CD8-positive, alpha-beta memory T cell (primary cell): Measurements from ENCODE around the gene MED13L. TPM values are rescaled to one million over a fixed set of nuclear protein-coding genes. Genes with fewer than 3 reads are reported as not detected.

ENCODE experiments used
- CTCF ChIA-PET: fragments of 350-600 bp; sonication (Branson Sonifier 250); formaldehyde crosslinking; loops from one replicate; lab custom pipeline; 2021; ENCODE audit warnings: antibody characterized with exemption; lab: Charles Lee
- POLR2A ChIA-PET: fragments of 350-600 bp; sonication (Branson Sonifier 250); formaldehyde crosslinking; loops from one replicate; lab custom pipeline; 2021; ENCODE audit warnings: antibody characterized with exemption; lab: Charles Lee
- DNase-seq, 5 donors: peaks; one replicate each; pipeline versions ENCODE4 v3.0.0 to v3.0.0-alpha.2; 2020 to 2022; ENCODE audit warnings: mixed read lengths in 1 of 5
- H3K27ac ChIP-seq: one replicate; pipeline ENCODE4 v1.7.0; 2013; ENCODE audit warnings: low read depth, mild to moderate bottlenecking, low read length, moderate library complexity
- H3K27me3 ChIP-seq: 2 replicates; pipeline ENCODE4 v1.7.0; 2013; ENCODE audit warnings: low read length, mild to moderate bottlenecking; ENCODE audit not compliant: insufficient read depth, poor library complexity, severe bottlenecking
- H3K36me3 ChIP-seq: 2 replicates; pipeline ENCODE4 v1.7.0; 2013; ENCODE audit warnings: mild to moderate bottlenecking, low read length, moderate library complexity; ENCODE audit not compliant: insufficient read depth
- H3K4me1 ChIP-seq: 2 replicates; pipeline ENCODE4 v1.7.0; 2013; ENCODE audit warnings: mild to moderate bottlenecking, low read length, moderate library complexity; ENCODE audit not compliant: insufficient read depth
- H3K4me3 ChIP-seq: 2 replicates; pipeline ENCODE4 v1.7.0; 2013; ENCODE audit warnings: mild to moderate bottlenecking, low read length
- H3K9me3 ChIP-seq: 2 replicates; pipeline ENCODE4 v1.7.0; 2013; ENCODE audit warnings: mild to moderate bottlenecking, low read length
- H3K27ac Mint-ChIP-seq, 8 donors: one replicate each; pipeline ENCODE4 v1.8.0; 2020 to 2021; ENCODE audit warnings: mixed read lengths in 8 of 8, mild to moderate bottlenecking in 6 of 8, inconsistent platforms in 3 of 8, moderate library complexity in 3 of 8
- H3K27me3 Mint-ChIP-seq, 2 donors: one replicate each; pipeline ENCODE4 v1.8.0; 2020 to 2021; ENCODE audit warnings: mixed read lengths in 2 of 2, mild to moderate bottlenecking in 1 of 2, moderate library complexity in 1 of 2
- H3K36me3 Mint-ChIP-seq, 3 donors: one replicate each; pipeline ENCODE4 v1.8.0; 2020 to 2021; ENCODE audit warnings: mixed read lengths in 3 of 3, inconsistent platforms in 1 of 3, mild to moderate bottlenecking in 1 of 3
- H3K4me1 Mint-ChIP-seq, 3 donors: one replicate each; pipeline ENCODE4 v1.8.0; 2020 to 2021; ENCODE audit warnings: mixed read lengths in 3 of 3, inconsistent platforms in 1 of 3, mild to moderate bottlenecking in 1 of 3
- H3K4me3 Mint-ChIP-seq, 7 donors: one replicate each; pipeline ENCODE4 v1.8.0; 2020 to 2021; ENCODE audit warnings: mixed read lengths in 7 of 7, mild to moderate bottlenecking in 6 of 7, moderate library complexity in 4 of 7, inconsistent platforms in 2 of 7
- H3K9me3 Mint-ChIP-seq, 5 donors: one replicate each; pipeline ENCODE4 v1.8.0; 2020 to 2022; ENCODE audit warnings: mixed read lengths in 5 of 5, mild to moderate bottlenecking in 3 of 5, moderate library complexity in 2 of 5, inconsistent platforms in 1 of 5
- polyA plus RNA-seq: library from polyadenylated mRNA; unstranded; fragments of 300-500 nt; fragmentation: Illumina TruSeq; gene quantifications from one replicate; pipeline ENCODE4 v1.2.3, GENCODE V29; 2021
- total RNA-seq, 2 experiments: library from RNA; stranded (reverse); gene quantifications; one replicate each; pipeline ENCODE4 v1.2.3, GENCODE V29; 2021

MED13L gene
- total and polyA plus RNA-seq, 3 experiments from 2014 or later, result 6.6 to 53.4 (median 49.7) TPM

DNA sequence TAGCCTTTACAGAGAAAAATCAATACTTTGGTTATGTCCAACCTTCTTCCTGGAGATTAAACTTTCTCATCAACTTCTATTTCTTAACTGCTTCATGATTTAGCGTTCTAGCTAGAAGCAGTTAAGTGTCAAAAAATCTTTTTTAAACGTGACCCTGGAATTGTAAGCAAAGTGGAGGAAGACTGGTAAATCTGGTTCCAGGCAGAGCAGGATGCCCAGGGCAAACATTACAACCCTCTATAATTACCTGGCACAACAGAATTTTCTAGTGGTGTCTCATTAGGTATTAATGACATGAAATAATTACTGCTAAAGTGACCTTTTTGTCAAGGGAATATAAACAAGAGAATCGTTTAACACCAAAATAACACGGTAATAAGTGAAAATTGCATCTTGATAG, 320.8 kb downstream of the MED13L start:
- DNase-seq, result no peak
- Mint-ChIP-seq H3K27me3 (no peaks in the 10 kb centered on the region), H3K4me1 (peaks cover 0 to 8% (median 2%) of the 10 kb centered on the region in 3 donors), H3K9me3 (no peaks in the 10 kb centered on the region), H3K36me3 (peaks cover 3 to 40% (median 16%) of the 10 kb centered on the region in 3 donors), H3K4me3 (no peak overlapping the region), H3K27ac (no peak overlapping the region)
- CTCF ChIA-PET, result no interaction called here
- Histone ChIP-seq H3K4me1 (no peaks in the 10 kb centered on the region), H3K36me3 (peaks cover 15% of the 10 kb centered on the region), H3K27me3 (no peaks in the 10 kb centered on the region), H3K27ac (no peak overlapping the region), H3K9me3 (no peaks in the 10 kb centered on the region), H3K4me3 (no peak overlapping the region)
- POLR2A ChIA-PET, result no interaction called here

- Mint-ChIP-seq H3K27me3 (no peaks in the 10 kb centered on the region), H3K4me3 (no peak overlapping the region), H3K36me3 (peaks cover 3 to 38% (median 17%) of the 10 kb centered on the region in 3 donors), H3K9me3 (no peaks in the 10 kb centered on the region), H3K4me1 (peaks cover 0 to 5% (median 2%) of the 10 kb centered on the region in 3 donors), H3K27ac (no peak overlapping the region)
- DNase-seq, result no peak
- POLR2A ChIA-PET, result no interaction called here
- H3K9me3 ChIP-seq, result no peaks in the 10 kb centered on the region
- CTCF ChIA-PET, result no interaction called here
- H3K4me1 ChIP-seq, result no peaks in the 10 kb centered on the region
- no peak overlapping the region for H3K4me3 ChIP-seq
- H3K27ac ChIP-seq, result no peak overlapping the region
- H3K27me3 ChIP-seq, result no peaks in the 10 kb centered on the region
- peaks cover 15% of the 10 kb centered on the region for H3K36me3 ChIP-seq
Observed at GRCh38 chr12:115956236-115956635, 321.3 kb downstream of the MED13L start.

- CTCF ChIA-PET, result no interaction called here
- H3K4me3 Mint-ChIP-seq, result no peak overlapping the region
- no peaks in the 10 kb centered on the region for H3K27me3 Mint-ChIP-seq
Observed at GRCh38 chr12:115953450-115953849, 324.0 kb downstream of the MED13L start.

DNA sequence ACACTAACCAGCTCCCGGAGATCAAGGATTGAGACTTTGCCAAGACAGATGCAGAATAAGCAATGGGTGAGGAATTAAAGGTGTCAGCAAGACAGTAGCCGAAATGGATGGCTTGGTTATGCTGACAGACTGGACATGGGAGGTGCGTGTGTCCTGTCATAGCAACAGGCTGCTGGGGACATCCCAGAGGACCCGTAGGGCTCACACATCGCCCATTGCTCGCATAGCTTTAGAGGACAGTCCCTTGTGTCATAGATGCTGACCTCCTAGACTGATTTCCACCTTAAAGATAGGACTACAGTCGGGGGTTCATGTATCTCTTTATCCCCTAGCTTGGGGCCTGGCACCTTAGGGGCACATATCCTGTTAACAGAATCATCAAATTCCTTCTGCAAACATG, 324.5 kb downstream of the MED13L start:
- H3K36me3 Mint-ChIP-seq, result peaks cover 10 to 12% (median 11%) of the 10 kb centered on the region in 3 donors
- peak overlapping the region in 1 of 7 donors; percentile 52 for H3K4me3 Mint-ChIP-seq
- H3K9me3 Mint-ChIP-seq, result no peaks in the 10 kb centered on the region
- H3K4me1 ChIP-seq, result no peaks in the 10 kb centered on the region
- peaks cover 3% of the 10 kb centered on the region for H3K36me3 ChIP-seq
- H3K27ac Mint-ChIP-seq, result no peak overlapping the region
- H3K27me3 Mint-ChIP-seq, result no peaks in the 10 kb centered on the region
- no peaks in the 10 kb centered on the region for H3K9me3 ChIP-seq
- ChIA-PET POLR2A (no interaction called here), CTCF (no interaction called here)
- H3K27me3 ChIP-seq, result no peaks in the 10 kb centered on the region
- no peak for DNase-seq
- H3K4me3 ChIP-seq, result no peak overlapping the region
- no peak overlapping the region for H3K27ac ChIP-seq
- no peaks in the 10 kb centered on the region for H3K4me1 Mint-ChIP-seq

More at GRCh38 chr12:115953450-115953849, 324.0 kb downstream of the MED13L start:
- no peak overlapping the region for H3K27ac ChIP-seq
- H3K4me3 ChIP-seq, result no peak overlapping the region
- Mint-ChIP-seq H3K36me3 (peaks cover 11 to 16% (median 15%) of the 10 kb centered on the region in 3 donors), H3K27ac (no peak overlapping the region), H3K4me1 (no peaks in the 10 kb centered on the region), H3K9me3 (no peaks in the 10 kb centered on the region)
- POLR2A ChIA-PET, result no interaction called here
- no peak for DNase-seq
- peaks cover 5% of the 10 kb centered on the region for H3K36me3 ChIP-seq
- no peaks in the 10 kb centered on the region for H3K27me3 ChIP-seq
- H3K9me3 ChIP-seq, result no peaks in the 10 kb centered on the region
- no peaks in the 10 kb centered on the region for H3K4me1 ChIP-seq

GRCh38 chr12:115950959-115951358, 326.5 kb downstream of the MED13L start:
- H3K4me1 ChIP-seq, result no peaks in the 10 kb centered on the region
- Mint-ChIP-seq H3K4me1 (no peaks in the 10 kb centered on the region), H3K27me3 (no peaks in the 10 kb centered on the region), H3K36me3 (peaks cover 3 to 11% (median 7%) of the 10 kb centered on the region in 3 donors), H3K27ac (no peak overlapping the region), H3K4me3 (no peak overlapping the region), H3K9me3 (no peaks in the 10 kb centered on the region)
- no peaks in the 10 kb centered on the region for H3K36me3 ChIP-seq
- CTCF ChIA-PET, result no interaction called here
- POLR2A ChIA-PET, result no interaction called here
- no peak overlapping the region for H3K4me3 ChIP-seq
- H3K9me3 ChIP-seq, result no peaks in the 10 kb centered on the region
- DNase-seq, result no peak
- no peak overlapping the region for H3K27ac ChIP-seq
- H3K27me3 ChIP-seq, result no peaks in the 10 kb centered on the region

GRCh38 chr12:115949675-115950074, 327.8 kb downstream of the MED13L start:
- ChIA-PET CTCF (interaction anchor here (0.7 kb wide), 1 partner anchor 8 kb away, joined by 3 read pairs; no protein-coding TSS in a partner anchor), POLR2A (no interaction called here)
- Mint-ChIP-seq H3K4me3 (no peak overlapping the region), H3K36me3 (peaks cover 3 to 11% (median 7%) of the 10 kb centered on the region in 3 donors), H3K9me3 (no peaks in the 10 kb centered on the region), H3K27me3 (no peaks in the 10 kb centered on the region), H3K4me1 (no peaks in the 10 kb centered on the region), H3K27ac (no peak overlapping the region)
- DNase-seq, result no peak
- no peak overlapping the region for H3K27ac ChIP-seq
- H3K4me1 ChIP-seq, result no peaks in the 10 kb centered on the region
- H3K27me3 ChIP-seq, result no peaks in the 10 kb centered on the region
- H3K4me3 ChIP-seq, result no peak overlapping the region
- H3K36me3 ChIP-seq, result no peaks in the 10 kb centered on the region
- H3K9me3 ChIP-seq, result no peaks in the 10 kb centered on the region

DNA sequence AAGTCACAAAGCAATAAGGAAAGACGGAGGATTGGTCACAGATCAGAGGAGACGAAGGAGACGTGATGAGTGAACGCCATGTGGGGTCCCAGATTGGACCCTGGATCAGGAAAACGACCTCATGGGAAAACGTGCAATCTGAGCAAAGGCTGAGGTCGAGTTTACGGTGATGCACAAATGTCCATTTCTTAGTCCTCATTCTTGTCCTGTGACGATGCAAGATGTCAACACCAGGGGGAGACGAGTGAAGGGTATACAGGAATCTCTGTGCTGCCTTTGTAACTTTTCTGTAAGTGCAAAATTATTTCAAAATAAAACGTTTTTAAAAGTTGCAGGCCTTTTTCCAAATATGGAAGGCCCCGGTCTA, 329.8 kb downstream of the MED13L start:
- H3K4me1 ChIP-seq, result no peaks in the 10 kb centered on the region
- Mint-ChIP-seq H3K4me3 (no peak overlapping the region), H3K9me3 (no peaks in the 10 kb centered on the region), H3K36me3 (peaks cover 3 to 11% (median 7%) of the 10 kb centered on the region in 3 donors), H3K4me1 (no peaks in the 10 kb centered on the region), H3K27me3 (no peaks in the 10 kb centered on the region), H3K27ac (no peak overlapping the region)
- no peaks in the 10 kb centered on the region for H3K27me3 ChIP-seq
- H3K4me3 ChIP-seq, result no peak overlapping the region
- no peak for DNase-seq
- no peak overlapping the region for H3K27ac ChIP-seq
- ChIA-PET POLR2A (no interaction called here), CTCF (no interaction called here)
- no peaks in the 10 kb centered on the region for H3K9me3 ChIP-seq
- no peaks in the 10 kb centered on the region for H3K36me3 ChIP-seq

GRCh38 chr12:115946867-115947695, 330.4 kb downstream of the MED13L start:
- CTCF ChIA-PET, result no interaction called here
- Histone ChIP-seq H3K36me3 (no peaks in the 10 kb centered on the region), H3K9me3 (no peaks in the 10 kb centered on the region), H3K27ac (no peak overlapping the region), H3K4me3 (no peak overlapping the region), H3K4me1 (no peaks in the 10 kb centered on the region), H3K27me3 (no peaks in the 10 kb centered on the region)
- Mint-ChIP-seq H3K9me3 (no peaks in the 10 kb centered on the region), H3K4me3 (no peak overlapping the region), H3K4me1 (no peaks in the 10 kb centered on the region), H3K27ac (no peak overlapping the region), H3K27me3 (peaks cover 0 to 3% of the 10 kb centered on the region in 2 donors), H3K36me3 (peaks cover 2 to 11% (median 7%) of the 10 kb centered on the region in 3 donors)
- DNase-seq, result no peak
- POLR2A ChIA-PET, result no interaction called here
